GM18868 (cell line): Measurements from ENCODE around the gene PNCK.

ENCODE experiments used
- ATAC-seq: cut with Tn5 transposase; IDR thresholded peaks from one replicate; pipeline ENCODE4 v1.9.1; 2021; ENCODE audit warnings: mild to moderate bottlenecking, moderate library complexity; ENCODE audit not compliant: unreplicated experiment

PNCK gene

DNA sequence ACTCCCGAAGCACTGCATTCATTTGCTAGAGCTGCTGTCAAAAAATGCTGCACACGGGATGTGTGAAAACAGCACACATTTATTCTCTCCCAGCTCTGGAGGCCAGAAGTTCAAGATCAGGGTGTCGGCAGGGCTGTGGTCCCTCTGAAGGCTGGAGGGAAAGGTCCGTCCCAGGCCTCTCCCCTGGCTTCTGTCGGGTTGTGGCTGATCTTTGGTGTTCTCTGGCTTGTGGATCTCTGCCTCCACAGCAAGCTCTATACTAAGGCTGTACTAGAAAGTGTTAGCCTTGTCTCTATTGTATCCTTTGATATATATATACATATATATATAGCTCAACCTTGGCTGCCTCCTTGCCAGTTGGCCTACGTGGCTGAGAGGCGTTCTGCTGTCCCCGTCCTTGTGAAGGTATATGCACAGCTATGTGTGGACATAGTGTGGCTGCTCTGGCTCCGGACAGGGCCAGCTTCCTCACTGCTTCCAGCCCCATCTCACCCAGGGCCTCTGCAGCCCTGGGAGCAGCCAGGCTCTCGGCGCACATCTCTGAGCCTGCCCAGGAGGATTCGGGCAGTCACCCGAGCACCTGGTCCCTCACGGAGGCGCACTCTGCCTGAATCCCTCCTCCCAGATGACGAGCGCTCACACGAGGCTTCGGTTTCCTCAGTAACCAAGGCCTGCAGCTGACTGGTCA lies 41.6 kb downstream of the PNCK start:
- ATAC-seq = no peak

DNA sequence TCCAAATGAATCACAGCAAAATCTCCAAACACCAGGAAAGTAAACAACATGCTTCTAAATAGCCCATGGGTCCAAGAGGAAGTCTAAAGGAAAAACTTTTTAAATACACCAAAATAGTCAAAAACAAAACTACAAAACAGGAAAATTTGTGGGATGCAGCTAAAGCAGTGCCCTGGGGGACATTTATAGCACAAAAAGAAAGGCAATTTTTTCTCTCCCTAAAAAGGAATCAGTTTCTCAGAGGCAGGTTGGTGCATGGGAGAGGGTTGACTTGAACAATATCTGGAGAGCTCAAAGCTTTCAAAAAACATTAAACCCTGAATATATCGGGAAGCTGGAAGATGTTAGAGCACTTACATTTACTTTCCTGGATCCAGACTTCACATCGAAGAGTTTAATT lies 42.3 kb downstream of the PNCK start:
- ATAC-seq = no peak

- no peak for ATAC-seq
These were observed 44.9 kb downstream of the PNCK start for GRCh38 chrX:153628665-153629064.

- no peak for ATAC-seq
These were observed 45.5 kb downstream of the PNCK start for GRCh38 chrX:153628129-153628528.

GRCh38 chrX:153627675-153628111 lies 45.9 kb downstream of the PNCK start:
- ATAC-seq = no peak

GRCh38 chrX:153626863-153627674 lies 46.5 kb downstream of the PNCK start:
- no peak for ATAC-seq

DNA sequence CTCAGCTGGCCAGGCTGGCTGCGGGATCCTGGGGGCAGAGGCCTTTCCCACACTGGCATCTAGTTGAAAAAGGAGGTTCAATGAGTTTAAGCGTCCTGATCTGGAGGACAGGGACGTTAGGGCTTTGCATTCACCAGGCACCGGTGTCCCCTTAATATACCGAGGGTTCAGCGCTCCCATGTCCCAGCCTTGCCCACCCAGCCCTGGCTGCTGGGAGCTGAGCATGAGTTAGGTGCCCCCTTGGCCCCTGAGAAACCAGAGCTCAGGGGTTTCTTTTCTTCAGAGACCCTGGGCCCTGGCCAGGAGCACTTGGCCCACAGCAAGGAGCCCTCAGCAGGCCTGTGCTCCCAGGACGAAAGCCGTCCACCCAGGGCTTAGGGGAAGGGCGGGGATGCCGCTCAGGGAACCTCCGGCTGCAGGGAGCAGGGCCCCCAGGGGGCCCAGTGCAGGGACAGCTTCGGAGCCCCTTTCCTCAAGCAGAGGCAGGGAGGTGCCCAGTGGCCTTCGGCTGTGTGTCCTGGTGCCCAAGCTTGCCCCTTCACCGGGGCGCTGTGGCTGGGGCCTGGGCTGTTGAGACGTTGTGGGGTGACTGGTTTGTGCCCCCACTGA lies 47.5 kb downstream of the PNCK start:
- ATAC-seq = no peak

DNA sequence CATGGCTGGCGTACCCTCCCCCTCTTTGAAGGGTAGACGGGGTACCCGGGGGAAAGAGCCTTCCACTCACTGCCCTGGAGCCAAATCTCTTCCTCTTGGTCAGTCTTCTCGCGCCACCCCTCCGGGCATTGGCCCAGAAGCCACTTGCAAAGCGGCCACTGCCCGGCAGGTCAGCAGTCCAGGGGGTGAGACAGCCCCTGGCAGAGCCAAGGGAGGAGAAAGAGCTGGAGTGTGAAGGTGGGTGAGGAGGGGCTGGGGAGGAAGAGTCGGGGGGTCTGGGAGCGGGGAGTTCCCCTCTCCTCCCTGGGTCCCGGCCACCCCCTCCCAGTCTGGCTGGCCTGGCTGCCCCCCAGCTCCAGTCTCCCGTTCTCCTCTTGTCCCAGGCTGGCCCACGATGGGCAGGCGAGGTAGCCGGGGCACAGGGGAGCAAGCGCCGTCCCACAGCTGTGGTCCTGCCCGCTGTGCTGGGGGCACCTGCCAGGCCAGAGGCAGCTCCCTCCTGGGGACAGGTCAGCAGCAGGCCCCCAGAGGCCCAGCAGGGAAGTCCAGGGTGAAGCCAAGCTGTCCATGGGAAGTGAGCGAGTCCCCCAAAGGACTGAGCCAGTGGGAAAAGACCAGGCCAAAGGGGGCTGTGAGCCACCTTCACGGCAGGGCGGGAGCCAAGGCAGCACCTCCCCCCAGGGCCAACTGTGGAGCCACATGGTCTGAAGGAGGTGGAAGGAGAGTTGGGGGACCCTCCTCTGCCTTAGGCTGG lies 48.2 kb downstream of the PNCK start:
- no peak for ATAC-seq

DNA sequence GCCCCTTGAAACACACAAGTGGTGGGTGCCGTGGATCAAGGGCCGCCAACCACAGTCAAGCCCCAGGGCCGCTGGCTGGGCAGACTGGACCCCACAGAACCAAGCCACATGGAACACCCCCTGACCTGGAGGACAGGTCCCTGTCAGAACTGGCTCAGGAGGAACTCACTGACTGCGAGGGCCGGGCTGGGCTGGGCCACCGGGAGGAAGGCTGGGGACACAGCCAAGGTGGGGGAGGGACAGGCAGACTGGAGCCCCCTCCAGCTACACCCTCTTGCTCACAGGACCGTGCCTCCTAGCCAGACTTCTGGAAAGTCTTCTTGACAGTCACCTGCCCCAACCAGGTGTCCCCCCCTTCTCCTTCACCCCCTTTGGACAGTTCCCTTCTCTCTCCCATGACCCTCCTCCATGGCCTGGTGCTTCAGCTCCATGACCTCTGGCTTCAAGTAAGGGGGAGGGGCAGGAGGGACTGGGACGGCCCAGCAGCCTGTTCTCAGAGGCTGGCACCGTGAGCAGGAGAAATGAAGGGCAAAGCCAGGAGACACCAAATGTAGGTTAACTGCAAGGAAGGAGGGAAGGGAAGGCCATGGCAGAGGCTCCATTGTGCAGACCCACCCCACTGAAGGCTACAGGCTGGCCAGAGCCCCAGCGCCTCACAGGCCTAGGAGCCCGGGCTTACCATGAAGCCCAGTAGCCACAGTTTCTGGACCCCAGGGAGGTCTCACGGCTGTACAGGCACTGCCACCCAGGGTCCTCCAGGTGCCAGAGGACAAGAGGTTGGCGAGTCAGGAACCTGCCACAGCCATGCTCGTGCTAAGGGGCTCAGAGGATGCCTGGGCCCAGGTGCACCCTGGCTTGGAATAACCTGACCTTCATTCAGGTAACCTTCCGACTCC lies 49.2 kb downstream of the PNCK start:
- no peak for ATAC-seq

DNA sequence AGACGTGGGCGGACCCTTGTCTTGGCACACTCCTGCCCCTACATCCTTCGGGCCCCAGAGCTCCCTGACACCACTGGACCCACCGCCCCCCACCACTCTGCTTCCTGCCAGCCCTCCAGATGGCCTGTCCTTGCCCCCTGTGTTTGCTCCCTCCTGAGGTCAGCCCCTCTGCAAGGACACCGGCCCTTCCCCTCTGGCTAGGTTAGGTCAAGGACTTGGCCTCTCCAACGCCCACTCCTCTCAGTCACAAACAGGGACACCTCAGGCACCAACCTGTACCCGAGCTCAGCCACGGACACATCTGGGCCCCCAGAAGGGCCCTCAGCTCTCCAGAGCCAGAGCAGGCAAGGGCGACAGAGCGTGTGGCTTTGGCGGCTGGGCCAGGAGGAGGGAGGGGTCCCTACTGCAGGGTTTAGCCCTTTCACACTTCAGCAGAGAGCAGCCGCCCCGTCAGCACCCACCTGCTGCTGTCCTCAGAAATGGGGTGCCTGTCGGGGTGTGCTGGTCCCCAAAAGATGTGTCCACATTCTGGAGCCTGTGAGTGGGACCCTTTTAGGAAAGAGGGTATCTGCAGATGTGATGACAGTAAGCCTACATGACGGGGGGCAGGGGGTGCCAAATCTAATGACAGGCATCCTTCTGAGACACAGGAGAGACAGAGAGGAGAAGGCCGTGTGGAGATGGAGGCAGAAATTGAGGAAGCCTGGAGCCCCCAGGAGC lies 50.1 kb downstream of the PNCK start:
- ATAC-seq = no peak

- ATAC-seq = no peak
These were observed 50.8 kb downstream of the PNCK start for GRCh38 chrX:153622661-153623309.

DNA sequence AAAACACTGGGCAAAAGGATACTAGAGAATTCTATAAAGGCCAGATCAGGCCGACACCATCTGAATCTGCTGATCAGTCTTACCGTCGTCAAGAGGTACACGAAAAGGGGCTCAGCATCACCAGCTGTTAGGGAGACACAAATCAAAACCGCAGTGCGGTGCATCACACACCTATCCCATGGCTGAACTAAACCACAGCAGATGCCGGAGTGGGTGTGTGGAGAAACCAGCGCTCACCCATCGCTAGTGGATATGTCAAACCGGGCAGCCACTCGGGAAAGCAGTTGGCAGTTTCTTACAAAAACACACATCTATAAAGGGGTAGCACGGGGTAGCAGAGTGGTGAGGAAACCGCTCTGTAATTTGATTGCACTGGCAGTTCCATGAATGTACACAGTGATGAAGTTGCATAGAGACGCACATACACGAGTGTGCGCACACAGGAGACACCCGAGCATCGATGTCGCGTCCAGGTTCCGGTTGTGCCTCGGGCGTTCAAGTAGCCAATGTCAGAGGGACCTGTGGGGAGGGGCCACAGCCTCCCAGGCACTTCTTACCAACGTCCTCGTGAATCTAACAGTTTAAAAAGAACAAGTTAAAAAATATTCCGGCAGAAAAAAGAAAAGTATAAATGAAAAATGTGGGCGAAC lies 51.5 kb downstream of the PNCK start:
- no peak for ATAC-seq

DNA sequence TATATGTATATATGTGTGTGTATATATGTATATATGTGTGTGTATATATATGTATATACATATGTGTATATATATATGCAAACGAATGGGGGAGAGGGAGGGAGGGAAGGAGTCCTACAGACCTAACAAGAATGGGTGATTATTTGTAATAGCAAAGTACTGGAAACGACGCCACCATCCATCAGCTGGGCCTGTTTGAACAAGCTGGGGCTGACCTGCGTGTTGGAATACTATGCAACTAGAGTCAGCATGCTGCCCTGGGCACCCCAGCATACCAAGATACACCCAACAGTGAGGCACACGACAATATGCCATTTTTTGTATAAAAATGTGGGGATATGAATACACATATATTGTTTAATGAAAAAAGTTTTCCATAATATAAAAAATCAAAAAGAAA lies 53.0 kb downstream of the PNCK start:
- ATAC-seq = no peak
